WERI-Rb-1 (cell line): ENCODE data around the gene ABHD12B.
A peak's percentile ranks its signal among the peaks of the same experiment; 100 is the strongest.

ENCODE experiments used
- DNase-seq: peaks from one replicate; pipeline ENCODE4 v3.0.0-alpha.2; 2020
- H3K27ac ChIP-seq: fragments of 250-450 bp; sonication (Bioruptor Pico); 2 replicates; pipeline ENCODE4 v1.5.1; 2020; ENCODE audit warnings: mild to moderate bottlenecking, moderate library complexity
- H3K27me3 ChIP-seq: fragments of 250-450 bp; sonication (Bioruptor Pico); 2 replicates; pipeline ENCODE4 v1.5.1; 2021; ENCODE audit warnings: mild to moderate bottlenecking, low read depth, moderate library complexity; ENCODE audit not compliant: insufficient read depth, severe bottlenecking
- H3K36me3 ChIP-seq: fragments of 250-450 bp; sonication (Bioruptor Pico); 2 replicates; pipeline ENCODE4 v1.5.1; 2020; ENCODE audit warnings: mild to moderate bottlenecking, moderate library complexity
- H3K4me3 ChIP-seq: 2 replicates; pipeline ENCODE4 v1.5.1; 2011; ENCODE audit warnings: low read depth, mild to moderate bottlenecking, control low read depth, low read length
- H3K9me3 ChIP-seq: fragments of 250-450 bp; sonication (Bioruptor Pico); 2 replicates; pipeline ENCODE4 v1.5.1; 2021; ENCODE audit warnings: mild to moderate bottlenecking, moderate library complexity; ENCODE audit not compliant: severe bottlenecking
- TF ChIP-seq, protein P1 (sequence below): IDR thresholded peaks from 2 replicates; pipeline ENCODE4 v1.5.1; 2011; ENCODE audit warnings: low read depth, mild to moderate bottlenecking, control low read depth, inconsistent platforms, low read length

ABHD12B gene

GRCh38 chr14:50826681-50827080 lies 45.2 kb upstream of the ABHD12B start:
- Histone ChIP-seq H3K4me3 (no peak overlapping the region), H3K36me3 (peaks cover 14% of the 10 kb centered on the region), H3K27ac (no peak overlapping the region), H3K27me3 (no peaks in the 10 kb centered on the region), H3K9me3 (no peaks in the 10 kb centered on the region)
- TF ChIP-seq, protein P1, sequence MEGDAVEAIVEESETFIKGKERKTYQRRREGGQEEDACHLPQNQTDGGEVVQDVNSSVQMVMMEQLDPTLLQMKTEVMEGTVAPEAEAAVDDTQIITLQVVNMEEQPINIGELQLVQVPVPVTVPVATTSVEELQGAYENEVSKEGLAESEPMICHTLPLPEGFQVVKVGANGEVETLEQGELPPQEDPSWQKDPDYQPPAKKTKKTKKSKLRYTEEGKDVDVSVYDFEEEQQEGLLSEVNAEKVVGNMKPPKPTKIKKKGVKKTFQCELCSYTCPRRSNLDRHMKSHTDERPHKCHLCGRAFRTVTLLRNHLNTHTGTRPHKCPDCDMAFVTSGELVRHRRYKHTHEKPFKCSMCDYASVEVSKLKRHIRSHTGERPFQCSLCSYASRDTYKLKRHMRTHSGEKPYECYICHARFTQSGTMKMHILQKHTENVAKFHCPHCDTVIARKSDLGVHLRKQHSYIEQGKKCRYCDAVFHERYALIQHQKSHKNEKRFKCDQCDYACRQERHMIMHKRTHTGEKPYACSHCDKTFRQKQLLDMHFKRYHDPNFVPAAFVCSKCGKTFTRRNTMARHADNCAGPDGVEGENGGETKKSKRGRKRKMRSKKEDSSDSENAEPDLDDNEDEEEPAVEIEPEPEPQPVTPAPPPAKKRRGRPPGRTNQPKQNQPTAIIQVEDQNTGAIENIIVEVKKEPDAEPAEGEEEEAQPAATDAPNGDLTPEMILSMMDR: no peak
- DNase-seq: no peak

GRCh38 chr14:50828721-50829488 lies 42.9 kb upstream of the ABHD12B start:
- Histone ChIP-seq H3K27ac (no peak overlapping the region), H3K27me3 (no peaks in the 10 kb centered on the region), H3K9me3 (no peaks in the 10 kb centered on the region), H3K36me3 (peaks cover 14% of the 10 kb centered on the region), H3K4me3 (peak overlapping the region; percentile 90)
- no peak for DNase-seq
- TF ChIP-seq, protein P1: no peak

- Histone ChIP-seq H3K4me3 (peak overlapping the region; percentile 90), H3K36me3 (peaks cover 14% of the 10 kb centered on the region), H3K27ac (peak overlapping the region; percentile 96), H3K27me3 (no peaks in the 10 kb centered on the region), H3K9me3 (no peaks in the 10 kb centered on the region)
- TF ChIP-seq, protein P1: no peak
- DNase-seq: no peak
Measured at GRCh38 chr14:50829489-50830043, 42.3 kb upstream of the ABHD12B start.

DNA sequence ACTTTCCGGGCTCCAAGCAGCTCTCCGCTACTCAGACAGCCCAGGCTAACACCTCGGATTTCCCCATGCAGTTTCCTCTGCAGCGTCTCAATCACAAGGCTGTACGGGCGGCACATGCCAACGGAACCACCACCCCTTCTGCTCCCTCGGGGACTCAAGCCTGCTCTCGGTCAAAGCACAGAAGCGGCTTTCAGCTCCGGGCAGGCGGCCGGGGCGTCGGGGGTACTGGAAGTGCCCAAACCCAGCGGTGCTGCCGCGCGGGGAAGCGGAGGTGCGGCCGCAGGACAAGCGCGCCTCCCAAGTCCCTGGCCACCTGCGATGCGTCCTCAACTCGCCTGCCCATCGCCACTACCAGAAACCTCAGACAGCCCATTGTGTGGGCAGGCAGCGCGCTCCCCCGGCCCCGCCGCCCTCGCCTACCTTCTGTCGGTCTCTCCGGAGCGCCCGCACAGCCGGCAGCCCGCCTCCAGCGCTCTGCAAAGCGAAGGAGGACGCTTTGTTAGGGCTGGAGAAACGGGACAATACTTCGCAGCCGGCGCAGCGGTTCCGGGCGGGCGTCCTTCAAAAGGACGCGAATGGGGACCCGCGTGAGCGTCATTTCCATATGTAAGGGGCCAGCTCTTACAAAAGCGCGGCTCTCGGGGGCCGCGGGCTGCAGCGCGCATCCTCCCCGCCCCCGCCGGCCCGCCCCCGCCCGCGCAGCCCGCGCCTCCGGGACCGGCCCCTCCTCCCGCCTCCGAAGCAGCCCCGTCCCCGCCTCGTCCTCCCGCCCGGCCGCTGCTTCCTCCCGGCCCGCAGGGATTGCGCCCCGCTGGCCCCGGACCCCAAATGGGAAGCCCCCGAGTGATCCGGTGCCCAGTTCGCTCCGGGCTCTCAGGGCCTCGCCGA lies 41.6 kb upstream of the ABHD12B start:
- no peaks in the 10 kb centered on the region for H3K27me3 ChIP-seq
- peak; percentile 57 for DNase-seq
- H3K27ac ChIP-seq: peak overlapping the region; percentile 96
- TF ChIP-seq, protein P1: no peak
- peaks cover 14% of the 10 kb centered on the region for H3K36me3 ChIP-seq
- H3K9me3 ChIP-seq: no peaks in the 10 kb centered on the region
- H3K4me3 ChIP-seq: peak overlapping the region; percentile 90

- Histone ChIP-seq H3K36me3 (peaks cover 14% of the 10 kb centered on the region), H3K4me3 (peak within 1 kb of the TSS; percentile 96), H3K9me3 (no peaks in the 10 kb centered on the region), H3K27ac (peak within 1 kb of the TSS; percentile 96), H3K27me3 (no peaks in the 10 kb centered on the region)
- peak; percentile 64 for DNase-seq
- TF ChIP-seq, protein P1: no peak
Measured at GRCh38 chr14:50830932-50831725, 40.7 kb upstream of the ABHD12B start, which contains the start of gene NIN. NIN (minus strand) TSS chr14:50831162; CDS start chr14:50822056, 9,106 bp downstream.
